GM21786 (cell line): ENCODE measurements around the gene TOX3.

Experiments used
- ATAC-seq: cut with Tn5 transposase; IDR thresholded peaks from one replicate; pipeline ENCODE4 v1.9.1; 2021; ENCODE audit not compliant: unreplicated experiment

Gene TOX3

DNA sequence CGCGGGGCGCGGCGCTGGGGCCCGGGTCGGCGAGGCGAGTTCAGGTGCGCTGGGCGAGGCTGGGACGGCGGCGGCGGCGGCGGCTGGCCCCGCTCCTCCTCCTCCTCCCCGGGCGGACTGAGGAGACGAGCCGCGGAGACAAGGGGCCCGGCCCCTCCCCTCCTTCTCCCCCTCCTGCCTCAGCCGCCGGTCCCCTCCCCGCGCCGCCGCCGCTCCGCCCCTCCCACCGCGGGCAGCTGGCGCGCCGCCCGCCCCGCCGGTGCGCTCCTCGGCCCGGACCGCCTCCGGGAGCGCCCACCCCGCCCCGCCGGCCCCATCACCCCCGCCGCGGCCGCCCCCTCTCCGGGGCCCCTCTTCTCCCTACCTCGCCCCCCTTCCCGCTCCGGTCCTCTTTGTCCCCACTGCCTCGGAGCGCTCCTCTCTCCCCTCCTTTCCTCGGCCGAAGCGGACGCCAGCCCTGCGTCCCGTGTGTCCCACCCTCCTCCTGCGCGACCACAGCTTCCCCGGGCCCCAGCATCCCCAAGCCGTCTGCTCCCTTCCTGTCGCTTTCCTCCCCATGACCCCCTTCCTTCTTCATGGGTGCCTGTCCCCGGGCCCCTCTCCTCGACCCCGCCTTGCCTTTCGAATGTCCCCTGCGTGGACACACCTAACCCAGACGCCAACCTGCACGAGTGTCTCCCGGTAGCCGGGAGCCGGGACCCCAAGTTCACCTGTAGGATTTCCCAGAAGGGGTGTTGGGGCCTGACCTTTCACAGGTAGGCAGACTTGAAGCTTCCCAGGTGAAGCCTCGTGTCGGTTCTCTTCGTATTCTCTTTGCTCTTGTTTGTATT is at the start of gene TOX3:
TOX3 (minus strand) TSS at position 140 of the 830 bp plus-strand sequence. CDS start 420 bp downstream, outside the sequence.
- no peak for ATAC-seq

DNA sequence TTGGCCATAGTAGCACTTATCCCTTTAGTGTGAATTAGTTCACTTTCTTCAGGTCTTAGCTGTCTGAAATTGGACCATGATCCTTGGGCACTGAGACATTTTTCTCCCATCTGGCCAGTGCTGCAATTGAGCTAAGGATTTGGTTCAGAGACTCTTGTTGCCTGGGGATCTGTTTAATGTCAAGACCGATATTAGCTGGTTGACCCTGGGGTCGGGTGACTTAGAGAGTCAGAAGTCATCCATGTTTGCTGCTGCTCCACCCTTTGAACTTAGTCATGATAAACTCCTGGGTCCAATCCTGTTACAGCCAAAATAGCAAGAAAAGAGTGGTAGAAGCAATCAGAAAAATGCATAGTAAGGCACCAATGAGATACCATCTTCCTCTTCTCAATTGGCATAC is 45.8 kb upstream of the TOX3 start:
- ATAC-seq = no peak

GRCh38 chr16:52591934-52592592 is 45.1 kb upstream of the TOX3 start:
- ATAC-seq = no peak

- ATAC-seq = no peak
These were observed 44.5 kb upstream of the TOX3 start for GRCh38 chr16:52591471-52591870.

- ATAC-seq = no peak
These were observed 39.2 kb upstream of the TOX3 start for GRCh38 chr16:52586159-52586558.

DNA sequence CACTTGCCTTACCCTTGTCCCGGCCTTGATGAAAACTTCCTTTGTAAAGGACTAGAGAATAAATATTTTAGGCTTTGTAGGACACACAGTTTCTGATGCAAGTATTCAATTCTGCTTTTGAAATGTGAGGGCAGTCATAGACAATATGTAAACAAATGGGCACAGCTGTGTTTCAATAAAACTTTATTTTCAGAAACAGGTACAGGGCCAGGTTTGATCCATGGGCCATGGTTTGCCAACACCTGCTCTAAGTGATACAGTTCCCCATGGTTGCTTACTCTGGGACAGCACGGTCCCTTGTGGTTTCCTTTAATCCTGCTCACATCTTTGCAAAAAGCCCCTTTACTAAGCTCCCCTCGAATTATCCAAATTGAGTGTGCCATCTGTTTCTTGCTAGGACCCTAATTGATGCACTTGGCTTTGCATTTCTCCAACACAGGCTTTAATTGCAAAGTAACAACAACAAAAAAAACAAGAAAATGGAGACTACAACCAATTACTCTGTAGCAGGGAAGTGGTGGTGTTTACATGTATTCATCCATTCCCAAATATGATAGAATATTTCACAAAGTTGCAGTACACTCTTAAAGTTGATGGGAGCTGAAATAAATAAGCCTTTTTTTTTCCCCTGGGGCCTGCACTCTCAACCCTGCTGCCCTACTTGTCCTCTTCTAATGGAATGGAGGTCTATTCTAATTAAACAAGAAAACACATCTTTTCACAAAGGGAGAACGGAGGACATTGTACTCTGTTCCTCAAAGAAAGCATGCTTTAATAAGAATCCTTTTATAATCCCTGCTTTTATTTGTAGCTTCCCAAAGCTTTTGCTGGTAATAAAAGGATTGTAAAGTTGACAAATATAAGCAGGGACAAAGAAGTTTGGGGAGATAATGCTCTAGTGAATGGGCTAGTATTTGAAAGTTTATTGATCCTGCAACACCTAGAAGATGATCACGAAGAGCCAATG is 37.7 kb upstream of the TOX3 start:
- no peak for ATAC-seq

- no peak for ATAC-seq
These were observed 34.6 kb upstream of the TOX3 start for GRCh38 chr16:52581530-52581929.

DNA sequence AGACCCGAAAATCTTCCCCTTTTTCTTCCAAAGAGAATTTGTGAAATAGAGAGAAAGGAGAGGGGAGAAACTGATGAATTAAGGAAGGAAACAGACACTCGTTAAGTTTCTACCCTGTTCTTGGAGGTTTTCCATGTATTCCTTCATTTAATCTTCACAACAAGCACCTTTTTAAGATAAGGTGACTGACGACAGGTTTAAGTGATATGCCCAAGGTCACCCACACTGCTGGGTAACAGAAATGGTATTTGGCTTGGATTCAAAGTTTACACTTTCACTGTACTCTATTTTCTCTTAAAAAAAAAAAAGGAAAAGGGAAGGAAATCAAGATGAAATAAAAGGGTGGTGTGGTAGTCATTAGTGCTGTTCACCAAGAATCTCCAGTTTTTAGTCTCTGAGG is 33.5 kb upstream of the TOX3 start:
- no peak for ATAC-seq

DNA sequence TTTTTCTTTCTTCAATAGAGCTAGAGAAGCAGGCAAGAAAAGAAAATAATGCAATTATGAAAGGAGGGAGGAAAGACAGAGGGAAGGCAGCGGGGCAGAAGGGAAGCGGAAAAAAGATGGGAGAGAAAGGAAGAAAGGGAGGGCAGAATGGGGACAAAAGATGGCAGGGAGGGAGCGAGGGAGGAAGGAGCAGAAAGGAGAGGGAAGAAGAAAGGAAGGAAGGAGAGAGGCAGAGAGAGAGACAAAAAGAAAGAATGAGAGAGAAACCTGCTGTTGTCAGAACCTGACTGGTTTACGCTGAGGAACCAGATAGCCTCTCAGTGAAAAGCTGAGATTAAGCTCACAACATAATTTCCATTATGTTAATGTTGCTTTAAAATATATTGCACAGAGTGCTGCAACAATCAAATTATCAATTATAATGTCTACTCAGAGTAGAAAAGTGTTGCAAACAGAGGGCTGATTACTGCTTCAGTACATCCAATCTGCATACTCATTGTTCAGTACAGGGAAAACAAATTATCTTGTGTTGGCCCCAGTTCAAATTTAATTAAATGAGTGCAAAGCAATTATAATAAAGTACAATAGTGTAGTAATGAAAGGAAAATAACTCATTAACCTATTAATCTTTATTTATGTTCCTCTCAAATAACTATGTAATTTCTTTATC is 32.0 kb upstream of the TOX3 start:
- no peak for ATAC-seq

DNA sequence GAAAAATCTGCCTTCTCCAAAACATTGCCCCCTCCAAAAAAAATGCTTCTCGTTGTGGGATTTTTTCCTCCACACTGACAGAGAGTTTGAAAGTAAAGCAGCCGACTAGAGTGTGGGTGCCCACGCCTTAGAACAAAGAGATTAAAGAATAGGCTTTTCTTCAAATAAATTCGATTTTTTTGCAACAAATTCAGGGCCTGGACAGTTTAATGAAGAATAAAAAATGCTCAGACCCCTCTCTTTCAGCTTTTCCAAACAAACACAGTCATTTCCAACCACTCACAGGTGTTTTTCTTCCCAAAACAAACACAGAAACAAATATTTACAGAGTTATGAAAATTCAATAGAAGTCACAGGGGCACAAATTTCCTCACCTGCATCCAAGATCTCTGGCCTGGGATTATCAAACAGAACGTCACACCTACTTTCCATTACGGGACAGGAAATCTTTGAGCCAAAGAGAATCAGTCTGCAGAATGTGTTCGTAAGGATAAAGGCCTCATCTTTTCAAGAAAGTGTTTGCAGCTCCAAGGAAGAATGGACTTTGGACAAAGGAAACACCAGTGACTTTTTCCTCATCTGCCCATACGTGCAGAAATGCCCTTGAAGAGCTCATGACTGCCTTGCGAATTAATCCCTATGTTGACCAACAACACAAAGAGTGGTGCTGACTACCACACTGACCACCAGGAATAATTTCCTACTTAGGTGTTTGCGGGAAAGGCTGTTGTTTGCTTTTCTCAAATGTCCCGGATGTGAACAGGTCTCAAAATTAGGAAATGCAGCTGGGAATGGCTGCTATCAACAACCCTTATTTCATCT is 31.3 kb upstream of the TOX3 start:
- ATAC-seq = no peak

DNA sequence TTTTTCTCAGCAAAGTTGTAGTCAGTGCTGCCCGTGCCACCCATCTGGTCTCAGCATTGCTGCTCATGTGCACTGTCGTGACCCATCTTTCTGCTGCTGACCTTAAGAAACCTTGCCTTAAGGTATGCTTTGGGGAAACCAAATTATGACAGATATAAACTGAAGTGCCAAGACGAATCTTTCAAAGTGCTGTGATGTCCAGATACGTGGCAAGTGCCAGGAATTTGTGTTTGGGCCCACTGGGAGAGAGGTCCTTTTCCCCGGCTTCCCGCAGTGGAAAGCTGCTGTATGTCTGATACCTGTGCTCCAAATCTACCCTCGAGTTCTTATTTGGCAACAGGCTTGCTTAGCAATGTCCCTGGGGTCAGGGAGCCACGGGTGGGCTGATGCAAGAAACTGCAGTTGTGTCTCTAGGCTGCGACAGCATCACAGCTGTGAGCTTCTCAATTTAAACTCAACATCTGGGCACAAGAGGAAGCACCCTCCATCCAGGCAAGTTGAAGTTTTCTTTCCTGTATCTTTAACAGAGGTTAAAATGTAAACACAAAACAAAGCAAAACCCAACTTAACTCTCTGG is 30.3 kb upstream of the TOX3 start:
- no peak for ATAC-seq

GRCh38 chr16:52573365-52574299 is 26.7 kb upstream of the TOX3 start:
- ATAC-seq = peak; percentile 87

- ATAC-seq = no peak
These were observed 25.7 kb upstream of the TOX3 start for GRCh38 chr16:52572656-52573055.

GRCh38 chr16:52570495-52571091 is 23.6 kb upstream of the TOX3 start:
- no peak for ATAC-seq

GRCh38 chr16:52569701-52570100 is 22.8 kb upstream of the TOX3 start:
- no peak for ATAC-seq

- no peak for ATAC-seq
These were observed 22.2 kb upstream of the TOX3 start for GRCh38 chr16:52568983-52569690.

- ATAC-seq = no peak
These were observed 21.6 kb upstream of the TOX3 start for GRCh38 chr16:52568495-52568894.
